HK-2 (cell line): Measurements from ENCODE around the gene MVB12A.

ENCODE experiments used
- DNase-seq: peaks from one replicate; pipeline ENCODE4 v3.0.0-alpha.2; 2018; ENCODE audit not compliant: unreplicated experiment

MVB12A gene

GRCh38 chr19:17441241-17442021 lies 21.6 kb downstream of the MVB12A start:
- no peak for DNase-seq

DNA sequence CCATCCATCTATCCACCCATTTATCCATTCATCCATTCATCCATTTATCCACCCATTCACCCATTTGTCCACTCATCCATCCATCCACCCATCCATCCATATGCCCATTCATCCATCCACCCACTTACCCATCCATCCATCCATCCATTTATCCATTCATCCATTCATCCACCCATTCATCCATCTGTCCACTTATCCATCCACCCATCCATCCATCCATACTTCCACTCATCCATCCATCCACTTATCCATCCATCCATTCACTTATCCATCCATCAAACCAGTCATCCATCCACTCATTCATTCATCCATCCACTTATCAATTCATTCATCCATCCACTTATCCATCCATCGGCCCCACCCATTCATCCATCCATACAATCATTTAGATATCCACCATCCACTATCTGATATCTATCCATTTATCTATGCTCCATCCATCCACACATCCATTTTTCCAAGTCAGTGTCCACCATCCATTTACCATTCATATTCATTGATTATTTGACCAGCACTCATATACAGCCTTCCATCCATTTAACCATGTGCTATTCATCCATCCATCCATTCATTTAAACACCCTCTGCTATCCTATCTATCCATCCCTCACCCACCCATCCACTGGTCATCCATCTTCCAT lies 25.8 kb downstream of the MVB12A start:
- DNase-seq: no peak

DNA sequence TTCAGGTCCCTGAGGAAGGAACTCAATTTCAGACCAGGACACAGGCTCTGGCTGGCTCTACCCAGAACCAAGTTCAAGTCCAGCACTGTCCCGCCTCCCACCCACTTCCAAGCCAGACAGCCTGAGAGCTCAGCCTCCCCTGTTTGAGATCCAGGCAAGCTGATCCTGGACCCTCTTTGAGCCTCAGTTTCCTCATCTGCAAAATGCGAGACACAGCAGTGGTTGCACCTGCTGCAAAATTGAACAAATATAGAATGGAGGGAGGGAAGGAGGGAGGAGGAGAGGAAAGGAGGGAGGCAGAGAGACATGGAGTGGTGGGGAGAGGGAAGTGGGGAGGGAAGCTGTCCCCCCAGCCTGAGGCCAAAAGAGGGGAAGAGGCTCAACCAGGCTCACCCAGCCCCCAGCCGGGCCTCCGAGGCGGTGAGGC lies 27.9 kb downstream of the MVB12A start:
- no peak for DNase-seq

DNA sequence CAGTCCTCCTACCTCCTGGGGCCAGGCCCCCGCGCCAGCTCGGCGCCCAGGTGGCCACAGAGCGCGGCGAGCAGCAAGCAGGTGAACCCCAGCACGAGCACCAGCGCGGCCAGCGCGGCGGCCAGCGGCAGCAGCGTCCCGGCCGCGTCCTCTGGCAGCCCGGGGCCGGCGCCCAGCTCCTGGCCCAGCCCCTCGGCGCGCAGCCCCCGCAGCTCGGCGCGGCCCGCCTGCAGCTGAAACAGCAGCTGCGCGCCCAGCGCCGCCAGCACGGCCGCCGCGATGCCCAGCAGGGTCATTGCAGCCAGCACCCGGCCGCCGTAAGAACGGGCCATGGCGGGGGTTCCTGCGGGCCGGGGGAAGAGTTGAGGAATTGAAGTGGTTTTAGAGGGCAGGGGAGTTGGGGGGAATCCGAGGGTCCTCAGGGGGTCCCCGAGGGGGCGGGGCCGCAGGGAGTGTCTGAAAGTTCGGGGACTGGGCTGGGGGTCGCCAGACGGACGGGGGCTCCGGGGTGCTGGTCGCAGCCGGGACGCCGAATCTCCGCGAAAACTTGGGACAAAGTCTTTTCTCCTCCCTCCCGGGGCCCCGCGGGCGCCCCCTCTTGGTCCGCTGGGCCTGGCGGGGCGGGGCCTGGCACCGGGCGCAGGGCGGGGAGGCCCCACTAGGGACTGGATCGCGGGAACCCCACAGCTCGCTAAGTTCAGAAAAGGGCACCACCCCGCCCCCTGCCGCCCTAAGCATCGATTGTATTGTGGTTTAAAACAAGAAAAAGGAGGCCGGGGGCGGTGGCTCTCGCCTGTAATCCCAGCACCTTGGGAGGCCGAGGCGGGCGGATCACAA lies 28.5 kb downstream of the MVB12A start, which contains the start of gene TMEM221:
Gene TMEM221, minus strand, starts transcription at position 538 of the 837 bp plus-strand sequence. Its CDS starts 206 bp downstream, at position 332.
- DNase-seq: peak; percentile 51

- peak; percentile 32 for DNase-seq
Observed at GRCh38 chr19:17450264-17451075, 30.6 kb downstream of the MVB12A start.

GRCh38 chr19:17451820-17452219 lies 32.0 kb downstream of the MVB12A start:
- no peak for DNase-seq

DNA sequence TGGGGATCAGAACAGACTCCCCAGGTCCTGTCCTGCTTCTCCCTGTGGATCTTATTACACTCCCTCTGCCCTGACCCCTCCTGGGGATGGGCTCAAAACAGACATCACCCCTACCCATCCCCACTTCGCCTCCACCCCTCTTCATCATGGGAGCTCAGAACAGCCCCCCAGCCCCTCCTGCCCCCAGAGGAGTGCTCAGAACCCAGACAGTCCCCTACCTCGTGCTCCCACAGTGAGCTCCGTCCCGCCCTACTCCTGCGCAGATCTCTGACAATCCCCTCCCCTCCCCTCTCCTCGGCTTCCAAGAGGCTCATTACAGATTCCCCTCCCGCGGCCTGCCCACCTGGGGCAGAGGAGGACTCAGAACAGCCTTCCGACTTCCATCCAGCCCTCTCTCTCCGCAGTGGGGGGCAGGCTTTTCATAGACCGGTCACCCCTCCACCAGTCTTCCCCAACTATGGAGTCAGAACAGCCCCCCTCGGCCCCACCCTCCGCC lies 34.8 kb downstream of the MVB12A start:
- DNase-seq: no peak

GRCh38 chr19:17455308-17456123 lies 35.7 kb downstream of the MVB12A start:
- no peak for DNase-seq

- no peak for DNase-seq
Observed at GRCh38 chr19:17456127-17456526, 36.3 kb downstream of the MVB12A start.

DNA sequence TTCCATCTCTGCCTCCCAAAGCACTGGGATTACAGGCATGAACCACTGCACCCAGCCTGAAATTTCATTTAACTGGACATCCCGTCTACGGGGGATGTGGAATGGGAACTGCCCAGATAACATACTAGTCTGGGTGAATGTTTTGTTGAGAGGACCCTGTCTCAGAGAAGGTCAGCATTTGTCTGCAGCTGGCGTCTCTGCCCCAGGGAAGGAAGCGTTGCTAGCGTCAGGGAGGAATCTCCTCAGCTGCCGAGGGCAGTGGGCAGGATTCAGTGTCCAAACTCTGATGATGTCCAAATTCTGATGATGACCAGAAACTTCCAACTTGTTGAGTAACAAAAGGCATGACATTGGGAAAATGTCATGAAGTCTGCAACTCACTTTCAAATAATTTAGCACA lies 37.8 kb downstream of the MVB12A start:
- DNase-seq: no peak

- DNase-seq: no peak
Observed at GRCh38 chr19:17458970-17459369, 39.1 kb downstream of the MVB12A start.

DNA sequence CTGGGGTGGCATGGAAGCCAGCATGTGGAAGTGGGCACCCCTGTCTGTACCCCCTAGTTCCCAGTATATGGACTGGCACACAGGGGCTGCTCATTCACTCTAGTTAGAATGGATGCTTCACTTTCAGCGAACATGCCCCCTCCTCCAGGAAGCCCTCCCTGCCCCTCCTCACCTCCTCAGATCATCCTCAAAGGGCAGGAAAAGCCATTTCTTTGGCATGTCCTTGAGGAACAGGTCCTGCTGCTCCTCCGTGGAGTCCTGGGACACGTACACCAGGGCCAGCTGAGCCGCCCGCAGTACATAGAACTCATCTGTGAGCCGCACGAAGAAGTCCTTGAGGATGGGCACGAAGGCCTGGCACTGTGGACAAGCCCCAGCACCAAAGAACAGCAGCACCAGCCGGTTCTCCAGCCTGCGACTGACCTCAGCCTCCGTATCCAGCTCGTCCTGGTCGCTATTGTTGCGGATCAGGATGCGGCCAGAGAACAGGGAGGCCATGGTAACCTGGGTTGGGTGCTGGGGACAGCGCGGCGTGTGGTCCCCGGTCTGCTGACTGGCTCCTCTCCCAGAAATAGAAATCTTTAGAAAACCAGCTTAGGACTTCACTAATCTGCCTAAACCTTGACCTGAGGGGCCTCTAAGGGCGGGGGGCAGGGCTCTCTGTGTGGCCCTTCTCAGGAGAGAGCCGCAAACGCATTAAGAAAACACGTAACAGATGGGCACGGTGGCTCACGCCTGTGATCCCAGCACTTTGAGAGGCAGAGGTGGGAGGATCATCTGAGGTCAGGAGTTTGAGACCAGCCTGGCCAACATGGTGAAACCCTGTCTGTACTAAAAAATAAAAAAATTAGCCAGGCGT lies 40.8 kb downstream of the MVB12A start, which contains the start of gene NXNL1:
Gene NXNL1, minus strand, starts transcription at position 555 of the 859 bp plus-strand sequence. Its CDS starts 57 bp downstream, at position 498.
- no peak for DNase-seq

DNA sequence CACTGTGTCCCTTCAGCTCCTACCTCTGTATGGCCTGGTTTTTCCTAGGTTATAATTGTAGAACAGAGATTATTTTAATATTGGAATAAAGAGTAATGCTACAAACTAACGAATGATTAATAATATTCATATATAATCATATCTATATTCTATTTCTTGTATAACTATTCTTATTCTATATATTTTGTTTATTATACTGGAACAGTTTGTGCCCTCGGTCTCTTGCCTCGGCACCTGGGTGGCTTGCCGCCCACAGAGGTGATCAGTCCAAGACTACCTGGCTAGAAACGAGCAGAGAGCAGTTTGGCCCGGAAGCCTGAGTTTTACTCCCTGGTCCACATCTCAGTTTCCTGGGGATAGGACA lies 46.6 kb downstream of the MVB12A start:
- no peak for DNase-seq

- no peak for DNase-seq
Observed at GRCh38 chr19:17467471-17468301, 47.8 kb downstream of the MVB12A start.

GRCh38 chr19:17468302-17469091 lies 48.6 kb downstream of the MVB12A start:
- DNase-seq: no peak

GRCh38 chr19:17469092-17469480 lies 49.2 kb downstream of the MVB12A start:
- DNase-seq: no peak

DNA sequence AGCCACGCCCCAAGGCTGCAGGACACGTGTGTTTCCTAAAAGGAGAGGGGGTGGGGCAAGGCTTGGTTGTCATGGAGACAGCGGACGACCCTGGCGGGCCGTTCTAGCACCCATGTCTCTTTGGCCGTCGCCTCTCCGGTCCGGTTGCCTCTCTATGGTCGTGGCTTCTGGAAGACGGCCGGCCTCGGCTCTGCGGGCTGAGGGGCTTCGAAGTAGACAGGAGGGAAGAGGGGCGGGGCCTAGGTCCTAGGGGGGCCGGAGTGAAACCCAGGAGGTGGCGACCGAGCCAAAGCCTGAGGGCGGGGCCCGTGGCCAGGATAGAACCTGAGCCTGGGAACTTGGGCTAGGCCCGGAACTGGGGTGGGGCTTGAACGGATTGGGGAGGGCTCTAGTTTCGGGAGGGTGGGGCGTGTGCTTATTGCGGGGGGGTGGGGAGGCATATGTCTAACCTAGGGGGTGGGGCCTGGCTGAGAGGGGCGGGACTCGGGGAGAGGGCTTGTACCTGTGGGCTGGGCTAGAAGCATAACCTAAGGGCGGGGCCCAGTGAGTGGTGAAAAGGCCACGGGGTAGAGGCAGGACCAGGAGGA lies 49.7 kb downstream of the MVB12A start:
- no peak for DNase-seq
